Muscle layer of duodenum (tissue), 2 donors: ENCODE results near the gene ADAMTS13.
"Not testable (repeated sequence)": the region's sequence is repeated elsewhere in the genome, so short reads cannot be mapped to it uniquely, and the experiment has no call there.

Source experiments
- H3K27ac ChIP-seq: one replicate; pipeline ENCODE4 v1.7.0; 2013; ENCODE audit warnings: mild to moderate bottlenecking, low read length
- H3K27me3 ChIP-seq: one replicate; pipeline ENCODE4 v1.7.0; 2013; ENCODE audit warnings: low read depth, mild to moderate bottlenecking, control low read depth, low read length
- H3K36me3 ChIP-seq, 2 donors: one replicate each; pipeline ENCODE4 v1.7.0; 2013; ENCODE audit warnings: low read length in 2 of 2, control low read depth in 1 of 2, mild to moderate bottlenecking in 1 of 2; ENCODE audit not compliant: insufficient read depth in 2 of 2, control insufficient read depth in 1 of 2
- H3K4me1 ChIP-seq, 2 donors: one replicate each; pipeline ENCODE4 v1.7.0; 2013; ENCODE audit warnings: low read length in 2 of 2, mild to moderate bottlenecking in 2 of 2, control low read depth in 1 of 2, moderate library complexity in 1 of 2; ENCODE audit not compliant: insufficient read depth in 2 of 2, control insufficient read depth in 1 of 2
- H3K4me3 ChIP-seq, 2 donors: one replicate each; pipeline ENCODE4 v1.7.0; 2013; ENCODE audit warnings: low read length in 2 of 2, low read depth in 1 of 2, mild to moderate bottlenecking in 1 of 2
- H3K9me3 ChIP-seq, 2 donors: one replicate each; pipeline ENCODE4 v1.7.0; 2013; ENCODE audit warnings: low read length in 2 of 2, control low read depth in 1 of 2, mild to moderate bottlenecking in 1 of 2; ENCODE audit not compliant: control insufficient read depth in 1 of 2
- donor health status: healthy.

ADAMTS13 gene

DNA sequence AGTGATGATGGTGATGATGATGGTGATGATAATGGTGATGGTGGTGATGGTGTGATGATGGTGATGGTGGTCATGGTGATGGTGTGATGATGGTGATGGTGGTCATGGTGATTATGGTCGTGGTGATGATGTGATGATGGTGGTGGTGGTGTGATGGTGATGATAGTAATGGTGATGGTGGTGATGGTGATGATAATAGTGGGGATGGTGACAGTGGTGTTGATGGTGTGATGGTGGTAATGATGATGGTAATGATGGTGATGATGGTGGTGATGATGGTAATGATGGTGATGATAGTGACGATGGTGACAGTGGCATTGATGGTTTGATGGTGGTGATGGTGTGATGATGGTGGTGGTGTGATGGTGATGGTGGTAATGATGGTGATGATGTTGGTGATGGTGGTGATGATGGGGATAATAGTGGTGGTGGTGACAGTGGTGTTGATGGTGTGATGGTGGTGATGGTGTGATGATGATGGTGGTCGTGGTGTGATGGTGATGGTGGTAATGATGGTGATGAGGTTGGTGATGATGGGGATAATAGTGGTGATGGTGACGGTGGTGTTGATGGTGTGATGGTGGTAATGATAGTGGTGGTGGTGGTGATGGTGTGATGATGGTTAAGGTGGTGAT is 39.5 kb upstream of the ADAMTS13 start:
- Histone ChIP-seq H3K4me3 (no peak overlapping the region), H3K4me1 (no peaks in the 10 kb centered on the region), H3K27ac (no peak overlapping the region), H3K27me3 (no peaks in the 10 kb centered on the region), H3K36me3 (no peaks in the 10 kb centered on the region), H3K9me3 (no peaks in the 10 kb centered on the region)

DNA sequence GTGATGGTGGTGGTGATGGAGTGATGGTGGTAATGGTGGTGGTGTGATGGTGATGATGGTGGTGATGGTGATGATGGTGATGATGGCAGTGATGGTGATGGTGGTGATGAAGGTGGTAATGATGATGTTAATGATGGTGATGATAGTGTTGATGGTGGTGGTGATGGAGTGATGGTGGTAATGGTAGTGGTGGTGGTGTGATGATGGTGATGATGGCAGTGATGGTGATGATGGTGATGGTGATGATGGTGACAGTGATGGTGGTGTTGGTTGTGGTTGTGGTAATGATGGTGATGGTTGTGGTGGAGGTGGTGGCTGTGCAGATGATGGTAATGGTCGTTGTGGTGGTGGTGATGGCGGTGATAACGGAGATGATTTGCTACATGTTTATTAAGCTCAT is 38.7 kb upstream of the ADAMTS13 start:
- Histone ChIP-seq H3K27me3 (no peaks in the 10 kb centered on the region), H3K27ac (no peak overlapping the region), H3K9me3 (no peaks in the 10 kb centered on the region), H3K36me3 (no peaks in the 10 kb centered on the region), H3K4me3 (no peak overlapping the region), H3K4me1 (no peaks in the 10 kb centered on the region)

GRCh38 chr9:133384736-133385321 is 37.3 kb upstream of the ADAMTS13 start:
- Histone ChIP-seq H3K36me3 (no peaks in the 10 kb centered on the region), H3K9me3 (no peaks in the 10 kb centered on the region), H3K27me3 (no peaks in the 10 kb centered on the region), H3K27ac (no peak overlapping the region), H3K4me3 (no peak overlapping the region), H3K4me1 (no peaks in the 10 kb centered on the region)

- Histone ChIP-seq H3K4me3 (no peak overlapping the region), H3K27ac (no peak overlapping the region), H3K4me1 (no peaks in the 10 kb centered on the region), H3K27me3 (no peaks in the 10 kb centered on the region), H3K9me3 (no peaks in the 10 kb centered on the region), H3K36me3 (no peaks in the 10 kb centered on the region)
These were observed 36.7 kb upstream of the ADAMTS13 start for GRCh38 chr9:133385452-133385851.

GRCh38 chr9:133386338-133386737 is 35.8 kb upstream of the ADAMTS13 start:
- Histone ChIP-seq H3K4me3 (no peak overlapping the region), H3K36me3 (no peaks in the 10 kb centered on the region), H3K4me1 (no peaks in the 10 kb centered on the region), H3K9me3 (no peaks in the 10 kb centered on the region), H3K27ac (no peak overlapping the region), H3K27me3 (peaks cover 3% of the 10 kb centered on the region)

DNA sequence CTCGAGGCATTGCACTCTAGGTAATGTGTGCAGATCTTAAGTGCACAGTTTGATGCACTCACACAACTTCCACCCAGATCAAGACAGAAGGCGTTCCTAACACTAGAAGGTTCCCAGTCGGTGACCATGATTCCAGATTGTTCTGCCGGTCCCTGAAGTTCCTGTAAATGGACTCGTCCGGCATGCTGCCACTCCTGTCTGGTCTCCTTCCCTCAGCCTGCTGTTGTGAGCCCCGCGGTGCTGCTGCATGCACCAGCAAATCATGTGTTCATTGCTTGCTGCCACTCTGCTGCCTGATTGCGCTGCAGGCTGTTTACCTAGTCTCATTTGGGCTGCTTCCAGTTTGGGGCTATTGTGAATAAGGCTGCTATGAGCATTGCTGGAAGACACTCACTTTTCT is 34.5 kb upstream of the ADAMTS13 start:
- Histone ChIP-seq H3K27ac (no peak overlapping the region), H3K27me3 (peaks cover 3% of the 10 kb centered on the region), H3K4me1 (no peaks in the 10 kb centered on the region), H3K4me3 (no peak overlapping the region), H3K36me3 (no peaks in the 10 kb centered on the region), H3K9me3 (no peaks in the 10 kb centered on the region)

DNA sequence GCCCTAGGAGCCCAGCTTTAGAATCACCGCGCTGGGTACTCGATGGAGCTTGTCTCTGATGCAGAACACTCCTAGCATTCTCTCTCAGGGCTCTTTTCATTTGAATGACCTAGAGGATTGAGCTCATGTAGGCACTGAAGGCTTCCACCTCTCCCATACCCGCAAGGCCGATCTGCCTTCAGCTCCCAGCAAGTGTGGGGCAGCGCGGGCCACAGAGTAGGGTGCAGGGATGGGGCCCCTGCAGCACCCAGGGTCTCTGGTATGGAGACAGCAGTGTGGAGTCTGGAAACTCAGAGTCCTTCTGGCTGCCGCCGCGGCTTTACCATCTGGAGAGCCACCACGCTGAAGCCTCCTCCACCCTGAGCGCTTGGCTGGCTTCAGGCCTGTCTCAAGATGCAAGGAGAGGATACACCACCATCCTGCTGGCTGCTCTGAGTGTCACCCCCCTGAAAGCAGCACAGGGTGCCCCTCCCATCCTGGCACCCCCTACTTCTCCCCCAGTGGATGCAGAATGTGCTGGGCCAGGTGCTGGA is 33.1 kb upstream of the ADAMTS13 start:
- Histone ChIP-seq H3K4me3 (no peak overlapping the region), H3K27ac (no peak overlapping the region), H3K27me3 (peaks cover 3% of the 10 kb centered on the region), H3K9me3 (no peaks in the 10 kb centered on the region), H3K36me3 (no peaks in the 10 kb centered on the region), H3K4me1 (no peaks in the 10 kb centered on the region)

GRCh38 chr9:133389562-133389961 is 32.6 kb upstream of the ADAMTS13 start:
- Histone ChIP-seq H3K36me3 (no peaks in the 10 kb centered on the region), H3K4me1 (no peaks in the 10 kb centered on the region), H3K27ac (no peak overlapping the region)

GRCh38 chr9:133390713-133391112 is 31.5 kb upstream of the ADAMTS13 start:
- H3K27me3 ChIP-seq, result peaks cover 3% of the 10 kb centered on the region
- no peaks in the 10 kb centered on the region for H3K36me3 ChIP-seq
- H3K4me3 ChIP-seq, result no peak overlapping the region

More at GRCh38 chr9:133389562-133389961, 32.6 kb upstream of the ADAMTS13 start:
- no peaks in the 10 kb centered on the region for H3K9me3 ChIP-seq
- H3K27me3 ChIP-seq, result peaks cover 3% of the 10 kb centered on the region
- H3K4me3 ChIP-seq, result no peak overlapping the region

GRCh38 chr9:133391449-133391848 is 30.7 kb upstream of the ADAMTS13 start:
- H3K9me3 ChIP-seq, H3K4me1 ChIP-seq, H3K27me3 ChIP-seq, H3K27ac ChIP-seq, H3K4me3 ChIP-seq, H3K36me3 ChIP-seq: not testable (repeated sequence)

More at GRCh38 chr9:133390713-133391112, 31.5 kb upstream of the ADAMTS13 start:
- H3K9me3 ChIP-seq, result no peaks in the 10 kb centered on the region
- H3K27ac ChIP-seq, result no peak overlapping the region
- H3K4me1 ChIP-seq, result no peaks in the 10 kb centered on the region

GRCh38 chr9:133392308-133392707 is 29.9 kb upstream of the ADAMTS13 start:
- not testable (repeated sequence) for H3K4me1 ChIP-seq, H3K27me3 ChIP-seq, H3K4me3 ChIP-seq, H3K9me3 ChIP-seq, H3K27ac ChIP-seq, H3K36me3 ChIP-seq

GRCh38 chr9:133393399-133393798 is 28.8 kb upstream of the ADAMTS13 start:
- H3K27me3 ChIP-seq, result peaks cover 3% of the 10 kb centered on the region
- no peaks in the 10 kb centered on the region for H3K9me3 ChIP-seq

More at GRCh38 chr9:133393399-133393798, 28.8 kb upstream of the ADAMTS13 start:
- H3K27ac ChIP-seq, result no peak overlapping the region
- H3K36me3 ChIP-seq, result no peaks in the 10 kb centered on the region
- H3K4me1 ChIP-seq, result no peaks in the 10 kb centered on the region
- H3K4me3 ChIP-seq, result no peak overlapping the region
